Activated CD4-positive, alpha-beta T cell treated with anti-CD3 and anti-CD28 coated beads, Interleukin-2, amount 50 U/mL, for 48 hours (primary cell): ENCODE data around the gene SLC6A20.

ENCODE experiments used
- DNase-seq, 2 experiments: peaks; one replicate each; pipeline ENCODE4 v3.0.0-alpha.2; 2020

SLC6A20 gene

GRCh38 chr3:45712434-45713110, 83.8 kb downstream of the SLC6A20 start:
- DNase-seq: no peak

- DNase-seq: no peak
These were observed 84.4 kb downstream of the SLC6A20 start for GRCh38 chr3:45711931-45712330.

DNA sequence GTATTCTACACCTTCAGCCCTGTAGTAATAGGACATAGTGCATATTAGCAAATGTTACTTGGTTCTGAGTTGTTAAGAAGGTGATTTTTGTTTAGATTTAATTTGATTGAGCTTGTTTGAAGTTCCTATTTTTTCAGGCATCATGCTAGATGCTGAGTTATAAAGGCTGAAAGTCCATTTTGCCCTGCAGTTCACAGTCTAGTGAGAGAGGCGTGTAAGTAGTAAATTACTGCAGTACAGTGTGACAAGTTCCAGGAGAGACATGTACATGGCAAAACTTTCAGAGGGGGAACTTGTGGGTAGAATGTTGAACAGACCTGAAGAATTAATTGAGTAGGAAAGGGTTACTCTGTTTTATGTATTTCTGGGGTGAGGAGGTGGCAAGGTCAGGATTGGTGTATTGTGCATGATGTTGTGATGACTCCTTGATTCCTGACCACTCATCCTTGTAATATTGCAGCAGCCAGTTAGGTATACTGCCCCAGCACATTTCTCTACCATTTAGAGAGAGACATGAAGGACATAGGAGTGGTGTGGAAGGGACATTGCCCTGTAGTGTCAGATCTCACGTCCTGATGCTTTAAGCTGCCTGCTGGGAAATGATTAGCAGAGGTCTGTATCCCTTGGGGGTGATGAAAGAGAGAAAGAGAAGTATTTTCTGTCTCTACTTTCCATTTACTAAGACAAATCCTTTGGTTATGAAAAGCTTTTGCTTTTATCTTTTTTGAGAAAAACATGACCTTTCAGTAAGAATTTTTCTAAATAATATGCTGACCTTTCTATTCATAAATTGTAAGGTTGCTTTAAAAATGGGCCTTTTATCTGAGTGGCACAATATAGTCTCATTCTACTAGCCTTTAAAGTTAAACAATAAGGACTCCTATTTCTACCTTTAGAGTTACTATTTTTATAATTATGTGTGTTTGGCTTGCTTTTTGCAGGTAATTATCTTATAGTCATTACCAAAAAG, 90.2 kb downstream of the SLC6A20 start:
- no peak for DNase-seq
